ENCODE measurements around the gene CFL2. TPM values are rescaled to one million over a fixed set of nuclear protein-coding genes. Genes with fewer than 3 reads are reported as not detected.
"Not testable (repeated sequence)": the region's sequence is repeated elsewhere in the genome, so short reads cannot be mapped to it uniquely, and the experiment has no call there.

Gene CFL2
- total and polyA plus RNA-seq, 3 donors from 2014 or later: 66.8 to 92.4 (median 67.7) TPM

- TF ChIP-seq POLR2A (IDR thresholded peaks at IDR 0.05): no peak
- TF ChIP-seq, protein P1, sequence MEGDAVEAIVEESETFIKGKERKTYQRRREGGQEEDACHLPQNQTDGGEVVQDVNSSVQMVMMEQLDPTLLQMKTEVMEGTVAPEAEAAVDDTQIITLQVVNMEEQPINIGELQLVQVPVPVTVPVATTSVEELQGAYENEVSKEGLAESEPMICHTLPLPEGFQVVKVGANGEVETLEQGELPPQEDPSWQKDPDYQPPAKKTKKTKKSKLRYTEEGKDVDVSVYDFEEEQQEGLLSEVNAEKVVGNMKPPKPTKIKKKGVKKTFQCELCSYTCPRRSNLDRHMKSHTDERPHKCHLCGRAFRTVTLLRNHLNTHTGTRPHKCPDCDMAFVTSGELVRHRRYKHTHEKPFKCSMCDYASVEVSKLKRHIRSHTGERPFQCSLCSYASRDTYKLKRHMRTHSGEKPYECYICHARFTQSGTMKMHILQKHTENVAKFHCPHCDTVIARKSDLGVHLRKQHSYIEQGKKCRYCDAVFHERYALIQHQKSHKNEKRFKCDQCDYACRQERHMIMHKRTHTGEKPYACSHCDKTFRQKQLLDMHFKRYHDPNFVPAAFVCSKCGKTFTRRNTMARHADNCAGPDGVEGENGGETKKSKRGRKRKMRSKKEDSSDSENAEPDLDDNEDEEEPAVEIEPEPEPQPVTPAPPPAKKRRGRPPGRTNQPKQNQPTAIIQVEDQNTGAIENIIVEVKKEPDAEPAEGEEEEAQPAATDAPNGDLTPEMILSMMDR (IDR thresholded peaks at IDR 0.05): no peak
Measured at GRCh38 chr14:34701808-34702207, 12.6 kb downstream of the CFL2 start.

GRCh38 chr14:34700622-34701130 lies 13.7 kb downstream of the CFL2 start:
- Histone ChIP-seq H3K27me3 (no peaks in the 10 kb centered on the region), H3K4me1 (no peaks in the 10 kb centered on the region), H3K27ac (no peak overlapping the region), H3K9me3 (no peaks in the 10 kb centered on the region), H3K4me3 (no peak overlapping the region), H3K36me3 (ENCODE audit: low read depth, missing control alignments) (no peaks in the 10 kb centered on the region)
- TF ChIP-seq, protein P1 (IDR thresholded peaks at IDR 0.05): no peak
- intact Hi-C loops (cut with DNase I; ENCODE audit: low total_unique reads): no loop called here
- WGBS, 2 donors: 96 to 100% methylated on average over 1 of the region's 1 CpG
- DNase-seq: no peak

More at GRCh38 chr14:34701808-34702207, 12.6 kb downstream of the CFL2 start:
- intact Hi-C loops (cut with DNase I; ENCODE audit: low total_unique reads): no loop called here
- H3K27me3 ChIP-seq: no peaks in the 10 kb centered on the region
- H3K27ac ChIP-seq: no peak overlapping the region
- 93 to 98% methylated on average over 3 of the region's 3 CpGs for WGBS, 2 donors
- no peak overlapping the region for H3K4me3 ChIP-seq
- no peaks in the 10 kb centered on the region for H3K36me3 ChIP-seq (ENCODE audit: low read depth, missing control alignments)
- no peak for DNase-seq
- no peaks in the 10 kb centered on the region for H3K4me1 ChIP-seq
- H3K9me3 ChIP-seq: no peaks in the 10 kb centered on the region

DNA sequence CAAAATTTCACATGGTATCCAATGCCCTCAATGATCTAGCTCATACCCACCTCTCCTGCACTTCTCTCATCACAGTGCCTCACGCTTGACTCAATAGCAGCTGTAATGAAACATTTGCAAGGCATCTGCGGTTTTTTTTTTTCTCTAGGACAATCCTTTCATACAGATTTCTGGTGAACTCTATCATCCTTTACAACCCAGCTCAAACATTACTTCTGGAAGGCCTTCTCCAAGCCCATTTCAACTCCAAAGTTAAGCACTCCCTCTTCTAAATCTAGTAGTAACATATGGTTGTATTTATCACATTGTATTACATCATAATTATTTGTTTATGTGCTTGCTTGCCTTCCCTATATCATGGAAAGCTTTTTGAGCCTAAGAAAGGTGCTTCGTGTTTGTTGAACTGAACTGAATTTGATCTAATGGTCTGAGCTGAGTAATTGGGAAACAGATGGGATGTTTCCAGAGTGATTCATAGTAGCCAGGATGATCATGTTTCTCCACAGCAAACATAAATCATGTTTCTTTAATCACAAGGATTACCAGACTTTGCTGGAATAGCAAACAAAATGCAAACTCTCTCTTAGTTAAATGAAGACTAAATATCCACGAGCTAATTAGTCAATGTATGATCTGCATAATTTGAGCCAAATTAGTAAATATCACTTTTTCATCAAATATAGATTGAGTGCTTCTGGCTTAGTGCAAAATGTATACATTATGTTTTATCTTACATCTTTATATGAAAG lies 14.3 kb downstream of the CFL2 start:
- no peak for DNase-seq
- TF ChIP-seq, protein P1 (IDR thresholded peaks at IDR 0.05): no peak
- no peak for TF ChIP-seq POLR2A (IDR thresholded peaks at IDR 0.05)
- H3K9me3 ChIP-seq: no peaks in the 10 kb centered on the region
- no peak overlapping the region for H3K27ac ChIP-seq
- H3K36me3 ChIP-seq (ENCODE audit: low read depth, missing control alignments): no peaks in the 10 kb centered on the region
- intact Hi-C loops (cut with DNase I; ENCODE audit: low total_unique reads): no loop called here
- WGBS, 2 donors: 45 to 51% methylated on average over 4 of the region's 4 CpGs
- H3K27me3 ChIP-seq: no peaks in the 10 kb centered on the region
- H3K4me1 ChIP-seq: no peaks in the 10 kb centered on the region
- no peak overlapping the region for H3K4me3 ChIP-seq

- H3K4me3 ChIP-seq: peak overlapping the region in 1 of 2 donors; percentile 44
- DNase-seq; H3K36me3 ChIP-seq (ENCODE audit: low read depth, missing control alignments); H3K4me1 ChIP-seq; H3K9me3 ChIP-seq; H3K27ac ChIP-seq; intact Hi-C loops (cut with DNase I; ENCODE audit: low total_unique reads); H3K27me3 ChIP-seq: not testable (repeated sequence)
- WGBS, 2 donors: 65 to 82% methylated on average over 16 of the region's 16 CpGs
Measured at GRCh38 chr14:34694216-34694615, 20.2 kb downstream of the CFL2 start.

DNA sequence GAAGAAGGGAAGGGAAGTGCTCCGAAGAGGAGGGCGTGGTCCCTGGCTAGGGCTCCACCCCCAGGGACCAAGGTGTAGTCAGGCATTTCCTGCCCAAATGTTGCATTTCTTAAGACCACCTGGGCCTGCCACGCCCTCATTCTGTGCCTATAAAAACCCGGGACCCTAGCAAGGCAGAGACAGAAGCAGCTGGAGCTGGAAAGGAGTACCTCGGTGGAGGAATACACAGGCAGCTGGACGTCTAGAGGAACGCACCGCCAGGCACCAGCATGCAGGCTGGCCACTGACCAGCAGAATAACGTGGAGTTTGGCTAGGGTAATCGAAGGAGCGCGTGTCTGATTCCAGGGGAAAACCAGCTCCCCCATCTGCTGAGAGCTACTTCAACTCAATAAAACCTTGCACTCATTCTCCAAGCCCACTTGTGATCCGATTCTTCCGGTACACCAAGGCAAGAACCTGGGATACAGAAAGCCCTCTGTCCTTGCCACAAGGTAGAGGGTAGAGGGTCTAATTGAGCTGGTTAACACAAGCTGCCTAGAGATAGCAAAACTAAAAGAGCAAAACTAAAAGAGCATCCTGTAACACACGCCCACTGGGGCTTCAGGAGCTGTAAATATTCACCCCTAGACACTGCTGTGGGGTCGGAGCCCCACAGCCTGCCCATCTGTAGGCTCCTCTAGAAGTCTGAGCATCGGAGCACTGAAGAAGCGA lies 21.0 kb downstream of the CFL2 start:
- no peaks in the 10 kb centered on the region for H3K27me3 ChIP-seq
- H3K9me3 ChIP-seq: no peaks in the 10 kb centered on the region
- TF ChIP-seq, protein P1 (IDR thresholded peaks at IDR 0.05): no peak
- no peak for TF ChIP-seq POLR2A (IDR thresholded peaks at IDR 0.05)
- peak overlapping the region; percentile 21 to 44 for H3K4me3 ChIP-seq
- 36 to 48% methylated on average over 12 to 18 of the region's 18 CpGs for WGBS, 2 donors
- H3K27ac ChIP-seq: no peak overlapping the region
- no peaks in the 10 kb centered on the region for H3K4me1 ChIP-seq
- DNase-seq: peak; percentile 54
- intact Hi-C loops (cut with DNase I; ENCODE audit: low total_unique reads): no loop called here
- H3K36me3 ChIP-seq (ENCODE audit: low read depth, missing control alignments): no peaks in the 10 kb centered on the region

Measured in testis (tissue), 3 donors.